Measurements from ENCODE around the gene INTU. TPM values are rescaled to one million over a fixed set of nuclear protein-coding genes. Genes with fewer than 3 reads are reported as not detected.

INTU gene
- total RNA-seq, 1 donor from 2014 or later, result 14.8 TPM

DNA sequence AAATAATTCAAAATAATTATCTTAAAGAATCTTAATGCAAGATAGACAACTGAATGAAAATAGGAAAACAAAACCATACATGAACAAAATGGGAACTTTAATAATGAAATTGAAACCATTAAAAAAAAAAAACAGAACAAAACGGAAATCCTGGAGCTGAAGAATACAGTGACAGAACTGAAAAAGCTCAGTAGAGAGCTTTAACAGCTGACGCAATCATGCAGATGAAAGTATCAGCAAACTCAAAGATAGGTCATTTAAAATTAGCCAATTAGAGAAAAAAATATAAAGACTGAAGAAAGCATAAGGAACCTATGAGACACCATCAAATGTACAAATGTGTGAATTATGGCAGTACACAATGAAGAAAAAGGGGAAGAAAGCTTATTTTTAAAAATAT lies 116.2 kb downstream of the INTU start:
- DNase-seq, result no peak

DNA sequence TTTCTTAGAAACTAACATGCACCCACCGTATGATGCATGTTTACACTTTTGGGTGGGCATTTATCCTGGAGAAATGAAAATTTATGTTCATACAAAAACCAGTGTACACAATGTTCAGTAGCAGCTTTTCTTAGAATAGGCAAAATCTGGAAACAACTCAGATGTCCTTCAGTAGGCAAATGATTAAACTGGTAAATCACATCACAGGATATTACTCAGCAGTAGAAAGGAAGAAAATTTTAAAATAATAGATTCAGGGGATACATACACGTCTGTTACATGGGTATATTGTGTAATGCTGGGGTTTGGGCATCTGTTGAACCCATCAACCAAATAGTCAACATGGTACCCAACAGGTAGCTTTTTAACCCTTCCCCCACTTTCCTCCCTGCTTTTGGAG lies 124.1 kb downstream of the INTU start:
- no peak for DNase-seq

GRCh38 chr4:127759228-127759820 lies 126.6 kb downstream of the INTU start:
- DNase-seq, result no peak

GRCh38 chr4:127759893-127760292 lies 127.1 kb downstream of the INTU start:
- no peak for DNase-seq

- DNase-seq, result no peak
Measured at GRCh38 chr4:127771535-127772275, 138.9 kb downstream of the INTU start.

DNA sequence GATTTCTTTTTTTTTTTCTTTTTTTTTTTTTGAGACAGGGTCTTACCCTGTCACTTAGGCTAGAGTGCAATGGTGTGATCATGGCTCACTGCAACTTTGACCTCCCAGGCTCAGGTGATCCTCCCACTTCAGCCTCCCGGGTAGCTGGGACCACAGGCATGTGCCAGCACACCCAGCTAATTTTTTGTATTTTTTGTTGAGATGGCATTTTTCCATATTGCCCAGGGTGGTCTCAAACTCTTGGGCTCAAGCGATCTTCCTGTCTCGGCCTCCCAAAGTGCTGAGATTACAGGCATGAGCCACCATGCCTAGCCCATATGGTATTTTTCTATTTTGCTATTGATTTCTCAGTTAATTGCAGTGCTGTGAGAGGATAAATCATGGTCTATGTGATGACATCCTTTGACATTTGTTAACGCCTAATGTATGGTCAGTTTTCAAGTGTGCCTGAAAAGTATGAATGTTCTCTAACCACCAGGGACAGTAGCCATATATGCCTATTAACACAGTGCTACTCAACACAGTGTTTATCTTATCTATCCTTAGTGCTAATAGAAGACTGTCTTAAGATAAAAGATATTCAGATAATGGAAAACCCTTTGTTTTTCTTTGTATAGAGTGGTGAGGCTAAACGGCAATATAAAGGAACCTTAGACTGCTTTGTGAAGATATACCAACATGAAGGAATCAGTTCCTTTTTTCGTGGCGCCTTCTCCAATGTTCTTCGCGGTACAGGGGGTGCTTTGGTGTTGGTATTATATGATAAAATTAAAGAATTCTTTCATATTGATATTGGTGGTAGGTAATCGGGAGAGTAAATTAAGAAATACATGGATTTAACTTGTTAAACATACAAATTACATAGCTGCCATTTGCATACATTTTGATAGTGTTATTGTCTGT lies 140.3 kb downstream of the INTU start:
- no peak for DNase-seq

DNA sequence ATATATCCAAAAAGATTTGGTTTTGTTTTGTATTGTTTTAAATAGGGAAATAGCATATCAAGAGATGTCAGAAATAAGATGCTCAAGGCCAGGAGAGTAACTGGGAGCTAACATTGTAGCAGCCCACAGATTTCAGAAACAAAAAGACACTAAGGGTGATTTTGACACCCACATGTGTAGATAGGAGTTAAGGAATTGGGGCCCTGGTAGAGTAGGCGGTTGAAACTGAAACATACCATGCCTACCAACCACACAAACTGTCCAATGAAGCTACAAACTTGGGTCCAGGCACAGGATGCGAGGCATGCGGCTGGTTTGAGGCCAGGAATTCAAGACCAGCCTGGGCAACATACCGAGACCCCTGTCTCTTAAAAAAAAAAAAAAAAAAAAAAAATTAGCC lies 143.1 kb downstream of the INTU start:
- DNase-seq, result no peak

Other genes with a start within 250 kb of the INTU start
- gene SLC25A31, start 97.4 kb downstream of the INTU start, total RNA-seq, result not detected
- gene HSPA4L, start 149.4 kb downstream of the INTU start, total RNA-seq, result 11.8 TPM
- gene PLK4, start 247.9 kb downstream of the INTU start, total RNA-seq, result 11.5 TPM

Measured in tongue (tissue), 2 donors.